Chondrocyte (in vitro differentiated cells): Measurements from ENCODE around the gene NRXN3. TPM values are rescaled to one million over a fixed set of nuclear protein-coding genes. Genes with fewer than 3 reads are reported as not detected.

ENCODE experiments used
- DNase-seq: peaks from one replicate; pipeline ENCODE4 v3.0.0; 2021; ENCODE audit warnings: mixed read lengths, low spot score
- H3K27ac Mint-ChIP-seq: one replicate; pipeline ENCODE4 v1.8.0; 2021; ENCODE audit warnings: mild to moderate bottlenecking, moderate library complexity, mixed read lengths; ENCODE audit not compliant: unreplicated experiment
- H3K27me3 Mint-ChIP-seq: 2 replicates; pipeline ENCODE4 v1.8.0; 2021; ENCODE audit warnings: low read depth, mixed read lengths
- H3K36me3 Mint-ChIP-seq: 2 replicates; pipeline ENCODE4 v1.8.0; 2021; ENCODE audit warnings: low read depth, mixed read lengths
- H3K4me1 Mint-ChIP-seq: 2 replicates; pipeline ENCODE4 v1.8.0; 2021; ENCODE audit warnings: low read depth, mild to moderate bottlenecking, mixed read lengths
- H3K4me3 Mint-ChIP-seq: one replicate; pipeline ENCODE4 v1.8.0; 2021; ENCODE audit warnings: mild to moderate bottlenecking, moderate library complexity, mixed read lengths; ENCODE audit not compliant: unreplicated experiment
- H3K9me3 Mint-ChIP-seq: 2 replicates; pipeline ENCODE4 v1.8.0; 2021; ENCODE audit warnings: low read depth, mixed read lengths
- total RNA-seq: library from RNA; stranded (reverse); gene quantifications from 3 replicates; pipeline ENCODE4 v1.2.1, GENCODE V29; 2021
- TF ChIP-seq, protein P1 (sequence below): fragments of 200-600 bp; sonication (generic); IDR thresholded peaks from 2 replicates; pipeline ENCODE4 v1.5.0; 2021; ENCODE audit warnings: antibody characterized with exemption, mild to moderate bottlenecking, moderate library complexity

NRXN3 gene
- total RNA-seq, 1 donor from 2014 or later: 7.9 TPM

DNA sequence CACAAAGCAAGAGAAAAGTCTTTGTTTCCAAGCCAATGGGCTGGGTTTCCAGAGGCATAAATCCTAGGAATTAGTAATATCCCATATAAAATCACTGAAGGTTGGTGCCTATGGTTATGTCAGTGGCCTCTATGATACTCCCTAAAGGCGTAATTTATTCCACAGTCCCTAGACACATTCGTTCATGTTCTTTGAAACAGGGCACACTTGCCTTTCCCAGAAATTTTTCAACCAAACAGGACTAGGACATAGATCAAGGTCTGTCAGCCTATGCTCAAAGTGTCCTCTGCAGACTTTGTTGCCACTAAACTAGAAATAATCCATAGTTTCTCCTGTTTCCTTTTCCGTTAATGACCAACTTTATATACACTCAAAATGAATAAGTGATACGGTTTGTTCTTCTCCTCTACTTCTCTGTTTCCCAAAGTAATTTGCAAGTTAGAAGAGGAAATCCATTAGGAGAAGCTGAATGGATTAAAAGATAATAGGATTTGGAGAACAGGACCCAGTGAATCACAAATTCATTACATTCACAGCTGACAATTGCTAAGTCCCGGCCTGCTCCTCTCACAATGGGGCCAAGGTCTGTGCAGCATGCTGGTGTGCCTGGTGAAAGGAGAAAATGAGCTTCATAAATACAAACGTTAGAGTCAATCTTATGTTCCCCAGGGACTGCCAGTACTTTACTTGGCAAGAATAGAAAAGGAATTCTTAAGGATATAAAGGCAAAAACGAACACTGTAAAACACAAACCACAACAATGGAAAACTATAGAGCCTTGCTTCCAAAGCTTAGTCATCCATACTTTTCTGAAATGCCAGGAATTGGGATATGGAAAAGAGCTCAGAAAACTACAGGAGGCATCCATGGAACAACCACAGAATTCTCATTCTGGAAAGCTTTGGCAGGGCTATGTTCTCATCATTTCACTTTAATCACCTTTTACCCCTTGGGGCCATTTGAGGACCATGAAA lies 966.2 kb downstream of the NRXN3 start:
- H3K4me1 Mint-ChIP-seq: no peaks in the 10 kb centered on the region
- H3K27me3 Mint-ChIP-seq: no peaks in the 10 kb centered on the region
- no peak overlapping the region for H3K4me3 Mint-ChIP-seq
- no peak overlapping the region for H3K27ac Mint-ChIP-seq
- H3K9me3 Mint-ChIP-seq: peaks cover 3% of the 10 kb centered on the region
- H3K36me3 Mint-ChIP-seq: no peaks in the 10 kb centered on the region
- TF ChIP-seq, protein P1, sequence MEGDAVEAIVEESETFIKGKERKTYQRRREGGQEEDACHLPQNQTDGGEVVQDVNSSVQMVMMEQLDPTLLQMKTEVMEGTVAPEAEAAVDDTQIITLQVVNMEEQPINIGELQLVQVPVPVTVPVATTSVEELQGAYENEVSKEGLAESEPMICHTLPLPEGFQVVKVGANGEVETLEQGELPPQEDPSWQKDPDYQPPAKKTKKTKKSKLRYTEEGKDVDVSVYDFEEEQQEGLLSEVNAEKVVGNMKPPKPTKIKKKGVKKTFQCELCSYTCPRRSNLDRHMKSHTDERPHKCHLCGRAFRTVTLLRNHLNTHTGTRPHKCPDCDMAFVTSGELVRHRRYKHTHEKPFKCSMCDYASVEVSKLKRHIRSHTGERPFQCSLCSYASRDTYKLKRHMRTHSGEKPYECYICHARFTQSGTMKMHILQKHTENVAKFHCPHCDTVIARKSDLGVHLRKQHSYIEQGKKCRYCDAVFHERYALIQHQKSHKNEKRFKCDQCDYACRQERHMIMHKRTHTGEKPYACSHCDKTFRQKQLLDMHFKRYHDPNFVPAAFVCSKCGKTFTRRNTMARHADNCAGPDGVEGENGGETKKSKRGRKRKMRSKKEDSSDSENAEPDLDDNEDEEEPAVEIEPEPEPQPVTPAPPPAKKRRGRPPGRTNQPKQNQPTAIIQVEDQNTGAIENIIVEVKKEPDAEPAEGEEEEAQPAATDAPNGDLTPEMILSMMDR: no peak
- DNase-seq: no peak

DNA sequence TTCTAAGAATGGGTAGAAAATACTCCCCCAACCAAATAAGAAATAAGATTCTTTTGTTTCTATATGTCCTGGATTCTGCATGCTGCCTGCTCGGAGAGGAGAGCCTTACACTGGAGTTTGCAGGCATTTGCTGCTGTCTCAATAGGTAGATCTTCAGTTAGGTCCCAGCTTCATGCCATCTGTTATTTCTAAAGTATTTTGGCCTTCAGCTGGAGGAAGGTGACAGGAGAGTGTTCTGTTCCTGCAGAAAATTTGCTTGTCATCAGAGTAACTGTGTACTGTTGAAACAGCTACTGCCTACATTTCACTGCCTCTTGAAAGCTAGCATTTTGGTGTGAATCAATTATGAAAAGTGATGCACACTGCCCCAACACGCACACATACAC lies 966.9 kb downstream of the NRXN3 start:
- no peak overlapping the region for H3K4me3 Mint-ChIP-seq
- DNase-seq: no peak
- TF ChIP-seq, protein P1: no peak
- no peaks in the 10 kb centered on the region for H3K36me3 Mint-ChIP-seq
- no peaks in the 10 kb centered on the region for H3K4me1 Mint-ChIP-seq
- H3K27ac Mint-ChIP-seq: no peak overlapping the region
- H3K9me3 Mint-ChIP-seq: peaks cover under 1% of the 10 kb centered on the region
- H3K27me3 Mint-ChIP-seq: no peaks in the 10 kb centered on the region

DNA sequence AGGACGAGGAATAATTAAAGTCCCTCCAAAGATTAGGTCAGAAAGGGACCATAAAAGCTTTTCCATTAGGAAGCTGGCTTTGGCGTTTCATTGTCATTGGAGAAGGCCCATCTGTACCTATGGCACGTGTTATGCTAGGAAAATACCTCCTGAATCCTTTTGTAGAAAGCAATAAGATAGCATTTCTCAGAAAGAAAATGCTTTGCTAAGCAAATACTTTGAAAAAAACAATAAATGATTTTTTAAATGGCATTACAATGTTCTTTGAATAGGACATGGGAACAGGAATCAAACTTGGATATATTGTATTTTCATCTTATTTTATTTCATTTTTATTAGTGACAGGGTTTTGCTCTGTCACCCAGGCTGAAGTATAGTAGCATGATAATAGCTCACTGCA lies 967.7 kb downstream of the NRXN3 start:
- Mint-ChIP-seq H3K27ac (no peak overlapping the region), H3K4me3 (no peak overlapping the region), H3K27me3 (peaks cover 3% of the 10 kb centered on the region), H3K4me1 (no peaks in the 10 kb centered on the region), H3K36me3 (no peaks in the 10 kb centered on the region), H3K9me3 (no peaks in the 10 kb centered on the region)
- TF ChIP-seq, protein P1: no peak
- DNase-seq: no peak

DNA sequence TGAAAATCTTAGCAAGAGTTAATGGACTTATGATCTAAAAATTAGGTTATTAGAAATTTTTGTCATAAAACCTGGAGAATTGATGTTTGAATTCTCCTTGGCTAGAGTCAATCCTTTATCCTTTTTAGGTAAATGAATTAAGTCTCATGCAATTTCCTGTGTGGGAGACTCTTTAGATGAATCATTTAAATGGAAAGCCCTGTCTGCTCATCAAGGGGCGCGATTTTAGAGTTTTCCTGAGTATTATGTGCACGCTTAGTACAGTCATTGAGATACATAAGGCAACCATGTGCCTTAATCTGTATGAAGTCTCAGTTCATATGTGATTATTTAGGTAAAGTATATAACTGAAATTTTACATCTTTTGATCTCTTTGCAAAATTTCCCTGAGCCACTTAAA lies 974.7 kb downstream of the NRXN3 start:
- H3K27ac Mint-ChIP-seq: peak overlapping the region; percentile 37
- DNase-seq: no peak
- TF ChIP-seq, protein P1: no peak
- peaks cover 7% of the 10 kb centered on the region for H3K27me3 Mint-ChIP-seq
- no peaks in the 10 kb centered on the region for H3K36me3 Mint-ChIP-seq
- no peaks in the 10 kb centered on the region for H3K9me3 Mint-ChIP-seq
- no peaks in the 10 kb centered on the region for H3K4me1 Mint-ChIP-seq
- no peak overlapping the region for H3K4me3 Mint-ChIP-seq

DNA sequence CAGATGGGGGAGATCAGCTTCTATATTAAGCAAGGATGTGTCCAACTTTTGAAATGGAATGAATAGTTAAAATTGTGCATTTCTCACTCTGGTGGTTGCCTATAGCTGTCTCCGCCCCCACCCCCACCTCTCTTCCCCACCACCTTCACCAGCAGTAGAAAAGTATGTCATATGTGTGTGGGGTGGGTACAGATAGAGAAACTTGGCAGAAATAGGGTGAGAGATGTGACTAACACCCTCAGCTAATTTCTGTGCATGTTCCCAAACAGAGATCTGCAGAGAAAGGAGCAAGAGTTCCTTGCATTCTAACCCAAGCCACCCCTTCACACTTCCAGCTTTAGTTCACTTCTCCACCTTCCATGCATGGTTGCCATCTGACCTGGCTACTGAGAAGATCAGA lies 980.1 kb downstream of the NRXN3 start:
- DNase-seq: no peak
- peaks cover 24% of the 10 kb centered on the region for H3K27me3 Mint-ChIP-seq
- H3K36me3 Mint-ChIP-seq: no peaks in the 10 kb centered on the region
- TF ChIP-seq, protein P1: no peak
- no peak overlapping the region for H3K27ac Mint-ChIP-seq
- no peak overlapping the region for H3K4me3 Mint-ChIP-seq
- no peaks in the 10 kb centered on the region for H3K4me1 Mint-ChIP-seq
- H3K9me3 Mint-ChIP-seq: no peaks in the 10 kb centered on the region
